HepG2 (cell line): Measurements from ENCODE around the gene FAH. TPM values are rescaled to one million over a fixed set of nuclear protein-coding genes. Genes with fewer than 3 reads are reported as not detected.

Experiments
- ELF3 ChIP-seq: IDR thresholded peaks from 2 replicates; pipeline ENCODE4 v1.6.1; 2016; ENCODE audit warnings: missing genetic modification reagents, missing compliant biosample characterization
- HMGA1 ChIP-seq: sonication (generic); formaldehyde crosslinking; conservative IDR thresholded peaks from 2 replicates; pipeline ENCODE4 v1.4.0; 2020; ENCODE audit warnings: missing genetic modification reagents
- MBNL3 ChIP-seq: fragments of 250-450 bp; sonication (Bioruptor Pico); conservative IDR thresholded peaks from 2 replicates; pipeline ENCODE4 v1.8.0; 2022; ENCODE audit warnings: mild to moderate bottlenecking, inconsistent platforms
- PHB2 ChIP-seq: fragments of 450-650 bp; IDR thresholded peaks from 2 replicates; pipeline ENCODE4 v1.6.1; 2018; ENCODE audit not compliant: partially characterized antibody
- RXRB ChIP-seq: IDR thresholded peaks from 2 replicates; pipeline ENCODE4 v1.6.1; 2016; ENCODE audit warnings: borderline replicate concordance, missing genetic modification reagents, missing compliant biosample characterization
- SP4 ChIP-seq: sonication (generic); formaldehyde crosslinking; IDR thresholded peaks from 2 replicates; pipeline ENCODE4 v1.8.1; 2023; ENCODE audit warnings: mild to moderate bottlenecking, missing genetic modification reagents
- TBX2 ChIP-seq: sonication (generic); formaldehyde crosslinking; IDR thresholded peaks from 2 replicates; pipeline ENCODE4 v1.5.0; 2020; ENCODE audit warnings: missing genetic modification reagents, mild to moderate bottlenecking, borderline replicate concordance
- ZBTB3 ChIP-seq: sonication (generic); formaldehyde crosslinking; IDR thresholded peaks from 2 replicates; pipeline ENCODE4 v1.4.0; 2020; ENCODE audit warnings: low read depth, mild to moderate bottlenecking, moderate library complexity, missing genetic modification reagents, borderline replicate concordance
- ZBTB8A ChIP-seq: sonication (generic); formaldehyde crosslinking; IDR thresholded peaks from 2 replicates; pipeline ENCODE4 v1.4.0; 2020; ENCODE audit warnings: mild to moderate bottlenecking, low read depth, missing genetic modification reagents, borderline replicate concordance
- ZMYM3 ChIP-seq: sonication (generic); formaldehyde crosslinking; IDR thresholded peaks from 2 replicates; pipeline ENCODE4 v1.5.1; 2020; ENCODE audit warnings: mild to moderate bottlenecking, missing genetic modification reagents
- ZNF619 ChIP-seq: sonication (generic); formaldehyde crosslinking; IDR thresholded peaks from 2 replicates; pipeline ENCODE4 v1.4.0; 2020; ENCODE audit warnings: mild to moderate bottlenecking, missing genetic modification reagents
- ZSCAN9 ChIP-seq: IDR thresholded peaks from 2 replicates; pipeline ENCODE4 v1.6.1; 2016; ENCODE audit warnings: borderline replicate concordance
- polyA plus RNA-seq, 8 experiments: library from polyadenylated mRNA; depleted of rRNA in 3 of 8; stranded (reverse) in 7 of 8; unstranded in 1 of 8; fragments of >200 nt; fragmentation: Illumina TruSeq in 4 of 8; extraction: Trizol in 4 of 8; gene quantifications; 2 replicates each; pipeline versions ENCODE4 v1.2.1 to v1.2.3, GENCODE V29; 2011 to 2016; ENCODE audit warnings: low read depth in 4 of 8, missing spikeins in 1 of 8, mixed read lengths in 1 of 8; ENCODE audit not compliant: insufficient read depth in 1 of 8
- total RNA-seq, 5 experiments: library from RNA; depleted of rRNA; stranded (reverse); fragments of >200 nt; fragmentation: Illumina TruSeq; extraction: Trizol; gene quantifications; 2 replicates each; pipeline ENCODE4 v1.2.3, GENCODE V29; 2016; ENCODE audit warnings: low read depth in 1 of 5
- TF ChIP-seq, protein P1 (sequence below), 2 experiments: sonication (generic) in 1 of 2; formaldehyde crosslinking in 1 of 2; IDR thresholded peaks; 2 replicates each; pipeline versions ENCODE4 v1.4.0 to v1.6.1; 2018 to 2020; ENCODE audit warnings: missing genetic modification reagents in 2 of 2, borderline replicate concordance in 1 of 2, low read depth in 1 of 2, mild to moderate bottlenecking in 1 of 2, missing biosample characterization in 1 of 2
- TF ChIP-seq, protein P2 (sequence below): sonication (generic); formaldehyde crosslinking; IDR thresholded peaks from 2 replicates; pipeline ENCODE4 v1.4.0; 2020; ENCODE audit warnings: missing genetic modification reagents
- TF ChIP-seq, protein P3 (sequence below): sonication (generic); formaldehyde crosslinking; IDR thresholded peaks from 2 replicates; pipeline ENCODE4 v1.8.1; 2023; ENCODE audit warnings: mild to moderate bottlenecking, missing genetic modification reagents
- TF ChIP-seq, protein P4 (sequence below): sonication (generic); formaldehyde crosslinking; IDR thresholded peaks from 2 replicates; pipeline ENCODE4 v1.5.1; 2020; ENCODE audit warnings: missing genetic modification reagents, mild to moderate bottlenecking, borderline replicate concordance
- TF ChIP-seq, protein P5 (sequence below): IDR thresholded peaks from 2 replicates; pipeline ENCODE4 v1.6.1; 2016; ENCODE audit warnings: control low read depth
- TF ChIP-seq, protein P6 (sequence below): sonication (generic); formaldehyde crosslinking; conservative IDR thresholded peaks from 2 replicates; pipeline ENCODE4 v1.8.0; 2022; ENCODE audit warnings: mild to moderate bottlenecking, moderate library complexity, missing genetic modification reagents

Gene FAH
- total and polyA plus RNA-seq, 2 of the 13 experiments (the other 11 are each of a cell fraction or from before 2014, with no cell fraction given): 36.6 to 75.0 TPM

DNA sequence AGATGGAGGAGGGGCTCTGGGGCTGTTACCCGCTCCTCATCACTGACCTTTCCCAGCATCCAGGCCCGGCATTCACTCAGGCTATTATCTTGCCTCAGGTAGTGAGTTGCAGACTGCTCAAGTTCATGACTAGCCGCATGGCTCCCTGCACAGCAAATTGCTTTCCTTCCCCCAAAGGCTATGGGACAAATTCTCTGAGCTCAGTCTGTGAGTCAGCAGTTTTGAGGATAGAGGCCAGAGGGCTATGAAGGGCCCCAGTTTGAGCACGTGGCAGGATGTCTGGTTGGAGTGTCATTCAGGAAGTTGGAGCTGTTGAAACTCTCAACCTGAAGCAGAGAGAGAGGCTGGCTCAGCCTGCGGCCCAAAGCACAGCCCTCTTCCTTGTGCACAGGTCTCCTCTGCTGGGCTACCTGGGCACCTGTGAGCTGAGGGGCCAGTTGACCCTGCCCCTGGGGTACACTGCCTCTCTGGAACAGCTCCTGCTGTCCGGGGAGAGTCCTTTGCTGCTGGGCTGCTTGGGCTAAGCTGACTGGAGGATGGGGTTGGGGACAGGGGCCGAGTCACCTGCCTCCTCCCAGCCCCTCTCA is 7.9 kb downstream of the FAH start (continued):
- peak; percentile 90 for TF ChIP-seq RXRB (CRISPR knock-in tag)
- no peak for TF ChIP-seq ZNF619 (CRISPR knock-in tag)
- TF ChIP-seq, protein P1, sequence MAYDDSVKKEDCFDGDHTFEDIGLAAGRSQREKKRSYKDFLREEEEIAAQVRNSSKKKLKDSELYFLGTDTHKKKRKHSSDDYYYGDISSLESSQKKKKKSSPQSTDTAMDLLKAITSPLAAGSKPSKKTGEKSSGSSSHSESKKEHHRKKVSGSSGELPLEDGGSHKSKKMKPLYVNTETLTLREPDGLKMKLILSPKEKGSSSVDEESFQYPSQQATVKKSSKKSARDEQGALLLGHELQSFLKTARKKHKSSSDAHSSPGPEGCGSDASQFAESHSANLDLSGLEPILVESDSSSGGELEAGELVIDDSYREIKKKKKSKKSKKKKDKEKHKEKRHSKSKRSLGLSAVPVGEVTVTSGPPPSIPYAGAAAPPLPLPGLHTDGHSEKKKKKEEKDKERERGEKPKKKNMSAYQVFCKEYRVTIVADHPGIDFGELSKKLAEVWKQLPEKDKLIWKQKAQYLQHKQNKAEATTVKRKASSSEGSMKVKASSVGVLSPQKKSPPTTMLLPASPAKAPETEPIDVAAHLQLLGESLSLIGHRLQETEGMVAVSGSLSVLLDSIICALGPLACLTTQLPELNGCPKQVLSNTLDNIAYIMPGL (CRISPR knock-in tag; IDR thresholded peaks at IDR 0.05; ENCODE audit: borderline replicate concordance in 1 of 2, low read depth in 1 of 2): 0 out of 4 replicates have a peak, but pooled peaks of 1 of the 2 experiments have one; percentile 49
- TF ChIP-seq, protein P2, sequence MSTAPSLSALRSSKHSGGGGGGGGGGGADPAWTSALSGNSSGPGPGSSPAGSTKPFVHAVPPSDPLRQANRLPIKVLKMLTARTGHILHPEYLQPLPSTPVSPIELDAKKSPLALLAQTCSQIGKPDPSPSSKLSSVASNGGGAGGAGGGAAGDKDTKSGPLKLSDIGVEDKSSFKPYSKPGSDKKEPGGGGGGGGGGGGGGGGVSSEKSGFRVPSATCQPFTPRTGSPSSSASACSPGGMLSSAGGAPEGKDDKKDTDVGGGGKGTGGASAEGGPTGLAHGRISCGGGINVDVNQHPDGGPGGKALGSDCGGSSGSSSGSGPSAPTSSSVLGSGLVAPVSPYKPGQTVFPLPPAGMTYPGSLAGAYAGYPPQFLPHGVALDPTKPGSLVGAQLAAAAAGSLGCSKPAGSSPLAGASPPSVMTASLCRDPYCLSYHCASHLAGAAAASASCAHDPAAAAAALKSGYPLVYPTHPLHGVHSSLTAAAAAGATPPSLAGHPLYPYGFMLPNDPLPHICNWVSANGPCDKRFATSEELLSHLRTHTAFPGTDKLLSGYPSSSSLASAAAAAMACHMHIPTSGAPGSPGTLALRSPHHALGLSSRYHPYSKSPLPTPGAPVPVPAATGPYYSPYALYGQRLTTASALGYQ (CRISPR knock-in tag): 0 out of 2 replicates have a peak, but pooled peaks have one; percentile 20
- TF ChIP-seq TBX2: peak; percentile 54; the same call in 1 of the 2 replicates
- peak; percentile 94 for TF ChIP-seq ELF3 (CRISPR knock-in tag)
- peak; percentile 83 for TF ChIP-seq ZSCAN9 (CRISPR knock-in tag)
- no peak for TF ChIP-seq MBNL3 (CRISPR knock-in tag)
- peak; percentile 30; the same call in 1 of the 2 replicates for TF ChIP-seq ZMYM3
- TF ChIP-seq SP4 (CRISPR knock-in tag): no peak
- TF ChIP-seq HMGA1 (CRISPR knock-in tag): no peak
- no peak for TF ChIP-seq ZBTB8A (CRISPR knock-in tag)
- TF ChIP-seq, protein P3, sequence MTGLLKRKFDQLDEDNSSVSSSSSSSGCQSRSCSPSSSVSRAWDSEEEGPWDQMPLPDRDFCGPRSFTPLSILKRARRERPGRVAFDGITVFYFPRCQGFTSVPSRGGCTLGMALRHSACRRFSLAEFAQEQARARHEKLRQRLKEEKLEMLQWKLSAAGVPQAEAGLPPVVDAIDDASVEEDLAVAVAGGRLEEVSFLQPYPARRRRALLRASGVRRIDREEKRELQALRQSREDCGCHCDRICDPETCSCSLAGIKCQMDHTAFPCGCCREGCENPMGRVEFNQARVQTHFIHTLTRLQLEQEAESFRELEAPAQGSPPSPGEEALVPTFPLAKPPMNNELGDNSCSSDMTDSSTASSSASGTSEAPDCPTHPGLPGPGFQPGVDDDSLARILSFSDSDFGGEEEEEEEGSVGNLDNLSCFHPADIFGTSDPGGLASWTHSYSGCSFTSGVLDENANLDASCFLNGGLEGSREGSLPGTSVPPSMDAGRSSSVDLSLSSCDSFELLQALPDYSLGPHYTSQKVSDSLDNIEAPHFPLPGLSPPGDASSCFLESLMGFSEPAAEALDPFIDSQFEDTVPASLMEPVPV (CRISPR knock-in tag): no peak
- no peak for TF ChIP-seq ZBTB3 (CRISPR knock-in tag)
- no peak for TF ChIP-seq PHB2
- TF ChIP-seq, protein P4, sequence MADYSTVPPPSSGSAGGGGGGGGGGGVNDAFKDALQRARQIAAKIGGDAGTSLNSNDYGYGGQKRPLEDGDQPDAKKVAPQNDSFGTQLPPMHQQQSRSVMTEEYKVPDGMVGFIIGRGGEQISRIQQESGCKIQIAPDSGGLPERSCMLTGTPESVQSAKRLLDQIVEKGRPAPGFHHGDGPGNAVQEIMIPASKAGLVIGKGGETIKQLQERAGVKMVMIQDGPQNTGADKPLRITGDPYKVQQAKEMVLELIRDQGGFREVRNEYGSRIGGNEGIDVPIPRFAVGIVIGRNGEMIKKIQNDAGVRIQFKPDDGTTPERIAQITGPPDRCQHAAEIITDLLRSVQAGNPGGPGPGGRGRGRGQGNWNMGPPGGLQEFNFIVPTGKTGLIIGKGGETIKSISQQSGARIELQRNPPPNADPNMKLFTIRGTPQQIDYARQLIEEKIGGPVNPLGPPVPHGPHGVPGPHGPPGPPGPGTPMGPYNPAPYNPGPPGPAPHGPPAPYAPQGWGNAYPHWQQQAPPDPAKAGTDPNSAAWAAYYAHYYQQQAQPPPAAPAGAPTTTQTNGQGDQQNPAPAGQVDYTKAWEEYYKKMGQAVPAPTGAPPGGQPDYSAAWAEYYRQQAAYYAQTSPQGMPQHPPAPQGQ: no peak
- TF ChIP-seq, protein P5, sequence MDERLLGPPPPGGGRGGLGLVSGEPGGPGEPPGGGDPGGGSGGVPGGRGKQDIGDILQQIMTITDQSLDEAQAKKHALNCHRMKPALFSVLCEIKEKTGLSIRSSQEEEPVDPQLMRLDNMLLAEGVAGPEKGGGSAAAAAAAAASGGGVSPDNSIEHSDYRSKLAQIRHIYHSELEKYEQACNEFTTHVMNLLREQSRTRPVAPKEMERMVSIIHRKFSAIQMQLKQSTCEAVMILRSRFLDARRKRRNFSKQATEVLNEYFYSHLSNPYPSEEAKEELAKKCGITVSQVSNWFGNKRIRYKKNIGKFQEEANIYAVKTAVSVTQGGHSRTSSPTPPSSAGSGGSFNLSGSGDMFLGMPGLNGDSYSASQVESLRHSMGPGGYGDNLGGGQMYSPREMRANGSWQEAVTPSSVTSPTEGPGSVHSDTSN (CRISPR knock-in tag): no peak
- TF ChIP-seq, protein P6, sequence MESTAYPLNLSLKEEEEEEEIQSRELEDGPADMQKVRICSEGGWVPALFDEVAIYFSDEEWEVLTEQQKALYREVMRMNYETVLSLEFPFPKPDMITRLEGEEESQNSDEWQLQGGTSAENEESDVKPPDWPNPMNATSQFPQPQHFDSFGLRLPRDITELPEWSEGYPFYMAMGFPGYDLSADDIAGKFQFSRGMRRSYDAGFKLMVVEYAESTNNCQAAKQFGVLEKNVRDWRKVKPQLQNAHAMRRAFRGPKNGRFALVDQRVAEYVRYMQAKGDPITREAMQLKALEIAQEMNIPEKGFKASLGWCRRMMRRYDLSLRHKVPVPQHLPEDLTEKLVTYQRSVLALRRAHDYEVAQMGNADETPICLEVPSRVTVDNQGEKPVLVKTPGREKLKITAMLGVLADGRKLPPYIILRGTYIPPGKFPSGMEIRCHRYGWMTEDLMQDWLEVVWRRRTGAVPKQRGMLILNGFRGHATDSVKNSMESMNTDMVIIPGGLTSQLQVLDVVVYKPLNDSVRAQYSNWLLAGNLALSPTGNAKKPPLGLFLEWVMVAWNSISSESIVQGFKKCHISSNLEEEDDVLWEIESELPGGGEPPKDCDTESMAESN: no peak
